IPS-18a (cell line): ENCODE data around the gene DUSP11.
"Not testable (repeated sequence)": the region's sequence is repeated elsewhere in the genome, so short reads cannot be mapped to it uniquely, and the experiment has no call there.

ENCODE experiments used
- H3K27ac ChIP-seq: one replicate; pipeline ENCODE4 v1.5.1; 2013; ENCODE audit warnings: low read length
- H3K27me3 ChIP-seq: one replicate; pipeline ENCODE4 v1.6.1; 2013; ENCODE audit warnings: mild to moderate bottlenecking, low read length; ENCODE audit not compliant: control insufficient read depth, insufficient read depth
- H3K36me3 ChIP-seq: one replicate; pipeline ENCODE4 v1.6.1; 2013; ENCODE audit warnings: low read depth, low read length; ENCODE audit not compliant: control insufficient read depth
- H3K4me1 ChIP-seq: one replicate; pipeline ENCODE4 v1.6.1; 2013; ENCODE audit warnings: low read depth, low read length; ENCODE audit not compliant: control insufficient read depth
- H3K4me3 ChIP-seq: one replicate; pipeline ENCODE4 v1.5.1; 2013; ENCODE audit warnings: low read length
- H3K9ac ChIP-seq: one replicate; pipeline ENCODE4 v1.6.1; 2013; ENCODE audit warnings: mild to moderate bottlenecking, low read length, moderate library complexity
- H3K9me3 ChIP-seq: one replicate; pipeline ENCODE4 v1.6.1; 2013; ENCODE audit warnings: low read depth, low read length; ENCODE audit not compliant: control insufficient read depth

Gene DUSP11

GRCh38 chr2:73736855-73737779 is 42.8 kb downstream of the DUSP11 start, which contains the start of gene TPRKB:
Gene TPRKB, minus strand, starts transcription at chr2:73737345. Its CDS starts 2,776 bp downstream, at chr2:73734569.
- Histone ChIP-seq H3K4me3 (peak within 1 kb of the TSS; percentile 94), H3K9ac (peak within 1 kb of the TSS; percentile 80), H3K27ac (no peak within 1 kb of the TSS), H3K36me3 (peaks cover 11% of the 10 kb centered on the region), H3K27me3 (peaks cover 40% of the 10 kb centered on the region), H3K9me3 (peaks cover 6% of the 10 kb centered on the region), H3K4me1 (peaks cover 5% of the 10 kb centered on the region)

GRCh38 chr2:73736378-73736777 is 43.5 kb downstream of the DUSP11 start:
- peaks cover 32% of the 10 kb centered on the region for H3K27me3 ChIP-seq
- H3K4me3 ChIP-seq, result peak overlapping the region; percentile 94
- peaks cover 6% of the 10 kb centered on the region for H3K9me3 ChIP-seq
- H3K36me3 ChIP-seq, result peaks cover 19% of the 10 kb centered on the region
- H3K9ac ChIP-seq, result peak overlapping the region; percentile 80
- H3K4me1 ChIP-seq, result peaks cover 5% of the 10 kb centered on the region
- H3K27ac ChIP-seq, result no peak overlapping the region

DNA sequence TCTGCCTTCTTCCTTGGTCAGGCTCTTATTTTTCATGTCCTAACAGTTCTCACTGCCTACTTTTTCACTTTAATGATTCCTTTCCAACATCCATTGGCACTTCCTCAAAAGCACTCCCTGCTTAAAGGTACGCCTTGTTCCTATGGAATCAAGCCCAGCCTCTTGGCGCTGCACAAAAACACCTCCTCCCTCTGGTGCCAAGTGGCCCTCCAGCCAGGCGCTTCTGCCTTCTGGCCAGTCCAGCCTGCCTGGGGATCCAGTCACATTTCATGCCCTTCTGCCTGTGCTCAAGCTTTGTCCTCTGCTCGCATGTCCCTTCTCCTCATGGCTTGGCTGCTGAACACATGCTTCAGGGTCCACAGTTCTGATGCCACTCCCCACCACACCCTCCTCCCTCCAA is 49.1 kb downstream of the DUSP11 start:
- Histone ChIP-seq H3K9me3 (no peaks in the 10 kb centered on the region), H3K4me1 (peaks cover under 1% of the 10 kb centered on the region), H3K4me3 (no peak overlapping the region), H3K27me3 (no peaks in the 10 kb centered on the region), H3K36me3 (peaks cover 33% of the 10 kb centered on the region), H3K27ac (no peak overlapping the region), H3K9ac (no peak overlapping the region)

DNA sequence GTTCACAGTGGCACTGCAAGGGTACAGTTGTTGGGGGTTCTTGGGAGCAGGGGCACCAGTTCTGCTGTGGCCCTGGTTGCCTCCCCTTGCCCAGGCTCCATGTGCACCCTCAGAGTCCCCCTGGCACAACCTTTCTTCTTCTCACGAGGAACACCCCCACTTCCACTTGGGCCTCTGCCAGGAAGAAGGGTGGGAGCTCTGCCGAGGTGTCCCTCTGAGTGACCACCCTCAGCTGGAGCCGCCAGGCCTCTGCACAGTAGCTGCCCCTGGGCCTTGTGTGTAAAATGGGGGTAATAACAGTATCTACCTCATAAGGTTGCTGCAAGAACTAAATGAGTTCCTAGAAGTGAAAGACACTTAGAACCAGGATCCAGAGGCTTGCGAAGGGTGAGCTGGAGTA is 51.2 kb downstream of the DUSP11 start:
- Histone ChIP-seq H3K4me1 (no peaks in the 10 kb centered on the region), H3K9ac (no peak overlapping the region), H3K36me3 (peaks cover 29% of the 10 kb centered on the region), H3K9me3 (no peaks in the 10 kb centered on the region), H3K27me3 (no peaks in the 10 kb centered on the region), H3K27ac (no peak overlapping the region), H3K4me3 (no peak overlapping the region)

DNA sequence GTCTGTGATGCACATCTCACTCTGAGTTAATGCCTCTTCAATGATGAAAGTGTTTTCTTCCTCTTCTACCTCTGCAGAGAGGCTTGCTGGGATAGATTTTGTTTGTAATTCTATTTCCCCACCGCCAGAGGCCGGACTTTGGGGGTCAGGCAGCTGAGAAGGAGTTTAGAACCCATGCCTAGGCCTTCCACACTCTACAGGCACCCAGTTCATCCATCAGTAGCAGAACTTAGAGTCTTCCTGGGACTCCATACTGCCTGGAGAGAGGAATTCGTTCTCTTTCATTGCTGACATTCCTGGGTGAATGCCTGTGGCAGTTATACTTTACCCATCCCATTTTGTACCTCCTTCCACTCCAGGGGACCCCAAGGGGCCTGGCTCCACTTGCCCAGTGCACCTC is 51.9 kb downstream of the DUSP11 start:
- H3K27ac ChIP-seq, result no peak overlapping the region
- H3K9me3 ChIP-seq, result no peaks in the 10 kb centered on the region
- H3K36me3 ChIP-seq, result peaks cover 27% of the 10 kb centered on the region
- H3K9ac ChIP-seq, result no peak overlapping the region
- no peaks in the 10 kb centered on the region for H3K27me3 ChIP-seq
- H3K4me3 ChIP-seq, result no peak overlapping the region
- no peaks in the 10 kb centered on the region for H3K4me1 ChIP-seq

GRCh38 chr2:73726657-73727056 is 53.2 kb downstream of the DUSP11 start:
- H3K27me3 ChIP-seq, H3K9me3 ChIP-seq, H3K27ac ChIP-seq, H3K4me1 ChIP-seq, H3K4me3 ChIP-seq, H3K9ac ChIP-seq: not testable (repeated sequence)
- H3K36me3 ChIP-seq, result peaks cover 17% of the 10 kb centered on the region

DNA sequence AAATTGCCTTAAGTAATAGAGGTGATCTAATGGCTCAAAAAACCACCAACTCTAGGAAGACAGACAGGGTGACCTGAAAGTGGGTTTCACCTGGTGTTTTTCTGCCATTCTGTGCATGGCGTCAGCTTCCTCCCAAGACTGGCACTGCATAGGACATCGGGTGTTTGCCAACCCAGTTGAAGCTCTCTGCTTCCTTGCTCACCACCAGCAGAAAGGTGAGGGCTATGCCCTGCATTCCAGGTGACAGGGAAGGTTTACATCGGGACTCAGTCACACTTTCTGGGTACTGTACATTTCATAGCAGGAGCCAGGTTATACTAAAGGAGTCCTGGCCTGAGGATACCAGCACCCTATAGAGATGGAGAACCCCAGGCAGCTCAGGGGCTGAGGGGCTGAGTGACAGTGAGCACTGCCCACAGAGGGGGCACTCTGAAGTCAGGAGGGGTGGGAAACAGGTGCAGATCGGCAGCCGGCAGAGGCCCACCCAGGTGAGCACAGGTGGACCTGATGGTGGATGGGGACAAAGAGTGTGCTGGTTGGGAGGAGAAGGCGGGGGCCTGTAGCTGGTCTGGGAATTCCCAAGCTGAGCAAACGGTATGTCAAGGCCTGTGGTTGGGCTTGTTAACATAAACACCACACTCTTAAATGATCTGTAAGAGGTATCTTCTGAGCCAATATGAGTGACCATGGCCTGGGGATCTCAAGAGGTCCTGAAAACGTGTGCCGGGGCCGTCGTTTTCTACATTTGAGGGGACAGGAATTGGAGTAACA is 60.9 kb downstream of the DUSP11 start:
- H3K4me3 ChIP-seq, result no peak overlapping the region
- H3K9me3 ChIP-seq, result no peaks in the 10 kb centered on the region
- no peak overlapping the region for H3K9ac ChIP-seq

DNA sequence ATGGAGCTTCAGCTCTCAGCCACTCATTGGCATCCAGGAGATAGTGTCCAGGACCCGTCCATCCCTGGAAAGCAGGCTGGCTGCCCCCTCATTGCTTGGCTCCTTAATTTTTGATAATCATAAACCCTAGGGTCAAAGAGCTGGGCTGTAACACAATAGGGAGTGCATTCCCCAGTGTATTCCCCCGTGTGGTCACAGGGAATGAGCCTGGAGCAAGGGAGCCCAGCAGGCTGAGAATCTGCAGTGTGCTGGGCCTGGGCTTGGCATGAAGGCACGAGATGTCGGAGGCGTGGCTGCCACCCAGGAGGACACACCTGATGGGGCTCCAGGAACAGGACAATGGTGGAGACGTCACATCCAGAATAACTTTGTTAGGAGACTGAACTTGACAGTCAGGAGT is 61.5 kb downstream of the DUSP11 start:
- H3K9ac ChIP-seq, result no peak overlapping the region
- no peaks in the 10 kb centered on the region for H3K27me3 ChIP-seq
- no peaks in the 10 kb centered on the region for H3K36me3 ChIP-seq
- H3K4me1 ChIP-seq, result no peaks in the 10 kb centered on the region
- no peak overlapping the region for H3K27ac ChIP-seq
- H3K9me3 ChIP-seq, result no peaks in the 10 kb centered on the region
- no peak overlapping the region for H3K4me3 ChIP-seq

More for the DNA sequence above, 60.9 kb downstream of the DUSP11 start:
- Histone ChIP-seq H3K27ac (no peak overlapping the region), H3K4me1 (no peaks in the 10 kb centered on the region), H3K27me3 (no peaks in the 10 kb centered on the region), H3K36me3 (no peaks in the 10 kb centered on the region)

- H3K4me3 ChIP-seq, H3K27ac ChIP-seq, H3K36me3 ChIP-seq, H3K9ac ChIP-seq, H3K4me1 ChIP-seq, H3K9me3 ChIP-seq, H3K27me3 ChIP-seq: not testable (repeated sequence)
Observed at GRCh38 chr2:73717695-73718094, 62.2 kb downstream of the DUSP11 start.

DNA sequence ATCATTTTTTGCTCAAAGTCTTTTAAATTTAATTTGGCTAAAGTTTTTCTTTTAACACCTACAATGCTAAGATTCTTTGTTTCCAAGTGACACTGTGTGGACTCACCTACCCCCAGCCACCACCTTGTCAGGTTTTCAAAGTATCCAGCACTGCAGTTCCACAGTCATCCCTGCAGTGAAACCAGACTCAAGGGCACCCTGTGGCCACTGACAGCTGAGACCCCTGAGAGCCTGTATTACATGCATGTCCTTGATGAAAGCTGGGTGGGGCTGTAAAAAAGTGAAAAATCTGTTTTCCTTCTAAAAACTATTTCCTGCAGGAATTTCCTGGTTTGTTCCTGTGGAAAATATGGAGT is 62.7 kb downstream of the DUSP11 start:
- H3K36me3 ChIP-seq, result no peaks in the 10 kb centered on the region
- H3K9me3 ChIP-seq, result no peaks in the 10 kb centered on the region
- no peaks in the 10 kb centered on the region for H3K4me1 ChIP-seq
- no peak overlapping the region for H3K9ac ChIP-seq
- H3K4me3 ChIP-seq, result no peak overlapping the region
- H3K27ac ChIP-seq, result no peak overlapping the region
- no peaks in the 10 kb centered on the region for H3K27me3 ChIP-seq

GRCh38 chr2:73716543-73717250 is 63.2 kb downstream of the DUSP11 start:
- Histone ChIP-seq H3K27ac (no peak overlapping the region), H3K4me1 (no peaks in the 10 kb centered on the region), H3K36me3 (no peaks in the 10 kb centered on the region), H3K4me3 (no peak overlapping the region), H3K9me3 (no peaks in the 10 kb centered on the region), H3K27me3 (no peaks in the 10 kb centered on the region), H3K9ac (no peak overlapping the region)
